ENCODE measurements around the gene PLEKHA4. TPM values are rescaled to one million over a fixed set of nuclear protein-coding genes. Genes with fewer than 3 reads are reported as not detected.
"Not testable (repeated sequence)": the region's sequence is repeated elsewhere in the genome, so short reads cannot be mapped to it uniquely, and the experiment has no call there.

Gene PLEKHA4
- total and polyA plus RNA-seq, 4 experiments from 2014 or later: 2.3 to 7.5 (median 4.7) TPM

GRCh38 chr19:48793271-48793670, 75.1 kb downstream of the PLEKHA4 start:
- Histone ChIP-seq H3K9me3 (ENCODE audit: control insufficient read depth in 1 of 2, low read length in 2 of 2) (no peaks in the 10 kb centered on the region), H3K4me3 (ENCODE audit: low read length in 2 of 2) (no peak overlapping the region), H3K4me1 (ENCODE audit: insufficient read depth, low read length) (peaks cover 5% of the 10 kb centered on the region), H3K27me3 (ENCODE audit: insufficient read depth, low read length) (no peaks in the 10 kb centered on the region), H3K27ac (ENCODE audit: low read depth, low read length) (no peak overlapping the region), H3K36me3 (ENCODE audit: insufficient read depth, low read length) (no peaks in the 10 kb centered on the region)
- intact Hi-C loops (cut with micrococcal nuclease): no loop called here
- no peak for DNase-seq
- ChIA-PET POLR2A (ENCODE audit: partially characterized antibody) (no interaction called here), CTCF (ENCODE audit: partially characterized antibody) (interaction anchor here (0.6 to 7.2 kb wide), 7 partner anchors 32 to 1118 kb away, joined by 3 to 90 read pairs (median 14); partner anchors contain the start of gene HSD17B14)
- Mint-ChIP-seq H3K27ac (no peak overlapping the region), H3K4me3 (peak overlapping the region in 1 of 8 donors; percentile 21), H3K9me3 (no peaks in the 10 kb centered on the region), H3K36me3 (no peaks in the 10 kb centered on the region), H3K27me3 (no peaks in the 10 kb centered on the region), H3K4me1 (peaks cover 4 to 16% (median 6%) of the 10 kb centered on the region in 4 donors)

DNA sequence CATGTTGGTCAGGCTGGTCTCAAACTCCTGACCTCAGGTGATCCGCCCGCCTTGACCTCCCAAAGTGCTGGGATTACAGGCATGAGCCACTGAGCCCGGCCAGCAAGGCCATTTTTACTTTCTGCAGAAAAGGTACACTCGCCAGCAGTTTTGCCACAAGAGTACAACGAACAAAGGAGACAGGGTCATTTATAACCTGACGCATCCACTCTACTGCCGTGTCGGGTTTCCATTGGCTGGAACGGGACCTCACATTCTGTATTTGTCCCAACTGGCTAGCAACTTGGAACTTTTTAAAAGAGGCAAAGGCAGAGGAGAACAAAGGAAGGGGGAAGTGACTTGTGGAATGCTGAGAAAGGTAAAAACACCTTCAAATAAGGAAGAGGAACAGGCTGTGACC, 81.1 kb downstream of the PLEKHA4 start:
- DNase-seq; H3K27ac Mint-ChIP-seq; H3K4me1 ChIP-seq (ENCODE audit: insufficient read depth, low read length); H3K9me3 ChIP-seq (ENCODE audit: control insufficient read depth in 1 of 2, low read length in 2 of 2); H3K9me3 Mint-ChIP-seq; H3K4me1 Mint-ChIP-seq; H3K4me3 ChIP-seq (ENCODE audit: low read length in 2 of 2); intact Hi-C loops (cut with micrococcal nuclease); H3K27me3 ChIP-seq (ENCODE audit: insufficient read depth, low read length); H3K4me3 Mint-ChIP-seq; H3K36me3 Mint-ChIP-seq; H3K36me3 ChIP-seq (ENCODE audit: insufficient read depth, low read length); H3K27ac ChIP-seq (ENCODE audit: low read depth, low read length): not testable (repeated sequence)
- POLR2A ChIA-PET (ENCODE audit: partially characterized antibody): interaction anchor here (1.3 kb wide), 2 partner anchors 49 to 55 kb away, joined by 4 to 6 read pairs; partner anchors contain the start of gene HSD17B14
- peaks cover 7 to 13% of the 10 kb centered on the region in 2 donors for H3K27me3 Mint-ChIP-seq
- CTCF ChIA-PET (ENCODE audit: partially characterized antibody): interaction anchor here (0.6 to 6.3 kb wide), 22 partner anchors 8 to 1690 kb away, joined by 3 to 140 read pairs (median 5); partner anchors contain the start of genes BCAT2, CA11, GYS1 and HSD17B14

Other genes with a start within 250 kb of the PLEKHA4 start
Only the 30 nearest of the 32 such genes appear.
- gene DBP, start 231.2 kb downstream of the PLEKHA4 start, total RNA-seq: 10 to 100 TPM; 62.6 to 69.5 TPM
- 100 to 1,000 TPM in 1 of 2 donors, 10 to 100 TPM in 1; 37.4 to 113 TPM for gene DBP, start 231.2 kb downstream of the PLEKHA4 start, polyA plus RNA-seq
- 10 to 100 TPM; 13.7 to 15.4 TPM for gene CA11, start 222.4 kb downstream of the PLEKHA4 start, total RNA-seq
- 1 to 10 TPM; 5.0 to 9.4 TPM for gene CA11, start 222.4 kb downstream of the PLEKHA4 start, polyA plus RNA-seq
- 1 to 10 TPM; 2.3 to 3.3 TPM for gene NTN5, start 195.6 kb downstream of the PLEKHA4 start, total RNA-seq
- under 1 TPM in 1 of 2 donors, not detected in 1; 0.62 TPM for gene NTN5, start 195.6 kb downstream of the PLEKHA4 start, polyA plus RNA-seq
- gene FUT2, start 172.6 kb downstream of the PLEKHA4 start, total RNA-seq: not detected
- under 1 TPM; 0.11 to 0.59 TPM for gene FUT2, start 172.6 kb downstream of the PLEKHA4 start, polyA plus RNA-seq
- 1 to 10 TPM; 2.1 to 2.5 TPM for gene MAMSTR, start 148.9 kb downstream of the PLEKHA4 start, total RNA-seq
- under 1 TPM; 0.71 to 0.73 TPM for gene MAMSTR, start 148.9 kb downstream of the PLEKHA4 start, polyA plus RNA-seq
- gene RASIP1, start 128.0 kb downstream of the PLEKHA4 start, total RNA-seq: under 1 TPM in 1 of 2 experiments, not detected in 1; 0.22 TPM
- gene RASIP1, start 128.0 kb downstream of the PLEKHA4 start, polyA plus RNA-seq: under 1 TPM; 0.10 to 0.25 TPM
- not detected for gene IZUMO1, start 121.7 kb downstream of the PLEKHA4 start, total RNA-seq
- not detected for gene IZUMO1, start 121.7 kb downstream of the PLEKHA4 start, polyA plus RNA-seq
- gene FUT1, start 116.0 kb downstream of the PLEKHA4 start, total RNA-seq: under 1 TPM; 0.22 to 0.32 TPM
- under 1 TPM in 1 of 2 donors, not detected in 1; 0.11 TPM for gene FUT1, start 116.0 kb downstream of the PLEKHA4 start, polyA plus RNA-seq
- not detected for gene FGF21, start 113.1 kb downstream of the PLEKHA4 start, total RNA-seq
- gene FGF21, start 113.1 kb downstream of the PLEKHA4 start, polyA plus RNA-seq: not detected
- gene BCAT2, start 57.6 kb downstream of the PLEKHA4 start, total RNA-seq: 10 to 100 TPM; 25.9 to 30.1 TPM
- 10 to 100 TPM; 19.0 to 28.8 TPM for gene BCAT2, start 57.6 kb downstream of the PLEKHA4 start, polyA plus RNA-seq
- under 1 TPM; 0.35 to 0.75 TPM for gene HSD17B14, start 32.1 kb downstream of the PLEKHA4 start, total RNA-seq
- gene HSD17B14, start 32.1 kb downstream of the PLEKHA4 start, polyA plus RNA-seq: 1 to 10 TPM in 1 of 2 donors, under 1 TPM in 1; 0.32 to 1.1 TPM
- 10 to 100 TPM; 67.0 to 69.8 TPM for gene PPP1R15A, start 3.8 kb upstream of the PLEKHA4 start, total RNA-seq
- 10 to 100 TPM; 79.6 to 83.3 TPM for gene PPP1R15A, start 3.8 kb upstream of the PLEKHA4 start, polyA plus RNA-seq
- not detected for gene TULP2, start 30.1 kb upstream of the PLEKHA4 start, total RNA-seq
- not detected for gene TULP2, start 30.1 kb upstream of the PLEKHA4 start, polyA plus RNA-seq
- gene NUCB1, start 31.7 kb upstream of the PLEKHA4 start, total RNA-seq: 100 to 1,000 TPM; 132 to 145 TPM
- gene NUCB1, start 31.7 kb upstream of the PLEKHA4 start, polyA plus RNA-seq: 100 to 1,000 TPM in 1 of 2 donors, 10 to 100 TPM in 1; 65.3 to 126 TPM
- 1 to 10 TPM; 1.2 to 1.6 TPM for gene DHDH, start 65.1 kb upstream of the PLEKHA4 start, total RNA-seq
- 1 to 10 TPM in 1 of 2 donors, under 1 TPM in 1; 0.60 to 1.2 TPM for gene DHDH, start 65.1 kb upstream of the PLEKHA4 start, polyA plus RNA-seq
- 100 to 1,000 TPM; 173 to 183 TPM for gene BAX, start 86.3 kb upstream of the PLEKHA4 start, total RNA-seq
- gene BAX, start 86.3 kb upstream of the PLEKHA4 start, polyA plus RNA-seq: 10 to 100 TPM; 56.5 to 66.8 TPM
- 1,000 to 10,000 TPM; 1,304 to 1,371 TPM for gene FTL, start 96.7 kb upstream of the PLEKHA4 start, total RNA-seq
- 1,000 to 10,000 TPM; 3,537 to 4,474 TPM for gene FTL, start 96.7 kb upstream of the PLEKHA4 start, polyA plus RNA-seq
- 10 to 100 TPM; 56.2 to 56.4 TPM for gene GYS1, start 124.7 kb upstream of the PLEKHA4 start, total RNA-seq
- gene GYS1, start 124.7 kb upstream of the PLEKHA4 start, polyA plus RNA-seq: 10 to 100 TPM; 30.6 to 31.4 TPM
- 10 to 100 TPM; 27.9 to 28.5 TPM for gene RUVBL2, start 125.3 kb upstream of the PLEKHA4 start, total RNA-seq
- 10 to 100 TPM; 48.6 to 51.9 TPM for gene RUVBL2, start 125.3 kb upstream of the PLEKHA4 start, polyA plus RNA-seq
- not detected for gene LHB, start 148.5 kb upstream of the PLEKHA4 start, total RNA-seq
- gene LHB, start 148.5 kb upstream of the PLEKHA4 start, polyA plus RNA-seq: under 1 TPM in 1 of 2 donors, not detected in 1; 0.49 TPM
- gene CGB3, start 155.7 kb upstream of the PLEKHA4 start, total RNA-seq: not detected
- not detected for gene CGB3, start 155.7 kb upstream of the PLEKHA4 start, polyA plus RNA-seq
- gene CGB2, start 163.3 kb upstream of the PLEKHA4 start, total RNA-seq: not detected
- gene CGB2, start 163.3 kb upstream of the PLEKHA4 start, polyA plus RNA-seq: not detected
- not detected for gene CGB1, start 168.3 kb upstream of the PLEKHA4 start, total RNA-seq
- not detected for gene CGB1, start 168.3 kb upstream of the PLEKHA4 start, polyA plus RNA-seq
- gene CGB5, start 175.2 kb upstream of the PLEKHA4 start, total RNA-seq: not detected
- not detected for gene CGB5, start 175.2 kb upstream of the PLEKHA4 start, polyA plus RNA-seq
- gene CGB8, start 180.5 kb upstream of the PLEKHA4 start, total RNA-seq: not detected
- not detected for gene CGB8, start 180.5 kb upstream of the PLEKHA4 start, polyA plus RNA-seq
- gene CGB7, start 189.1 kb upstream of the PLEKHA4 start, total RNA-seq: not detected
- not detected for gene CGB7, start 189.1 kb upstream of the PLEKHA4 start, polyA plus RNA-seq
- gene NTF4, start 196.2 kb upstream of the PLEKHA4 start, total RNA-seq: not detected
- gene NTF4, start 196.2 kb upstream of the PLEKHA4 start, polyA plus RNA-seq: not detected
- not detected for gene KCNA7, start 204.1 kb upstream of the PLEKHA4 start, total RNA-seq
- not detected for gene KCNA7, start 204.1 kb upstream of the PLEKHA4 start, polyA plus RNA-seq
- gene SNRNP70, start 216.8 kb upstream of the PLEKHA4 start, total RNA-seq: 100 to 1,000 TPM; 675 to 689 TPM
- gene SNRNP70, start 216.8 kb upstream of the PLEKHA4 start, polyA plus RNA-seq: 10 to 100 TPM; 31.5 to 55.2 TPM
- gene LIN7B, start 245.8 kb upstream of the PLEKHA4 start, total RNA-seq: 10 to 100 TPM; 17.7 to 18.6 TPM
- gene LIN7B, start 245.8 kb upstream of the PLEKHA4 start, polyA plus RNA-seq: 1 to 10 TPM; 4.4 to 5.3 TPM